Vagina (tissue), 2 donors: ENCODE data around the gene DDX31.

Experiments
- CTCF ChIP-seq, 3 experiments: fragments of 450-650 bp in 2 of 3; fragments of 200-600 bp in 1 of 3; sonication (generic) in 1 of 3; IDR thresholded peaks; one replicate each; pipeline ENCODE4 v1.5.1; 2017 to 2019; ENCODE audit warnings: antibody characterized with exemption in 3 of 3, mild to moderate bottlenecking in 2 of 3, moderate library complexity in 2 of 3
- POLR2A ChIP-seq, 2 donors: fragments of 450-650 bp; IDR thresholded peaks; one replicate each; pipeline ENCODE4 v1.6.1; 2017; ENCODE audit warnings: antibody characterized with exemption in 2 of 2, mild to moderate bottlenecking in 2 of 2, moderate library complexity in 2 of 2

- no peak for TF ChIP-seq CTCF (IDR thresholded peaks at IDR 0.05)
- no peak for TF ChIP-seq POLR2A (IDR thresholded peaks at IDR 0.05)
Observed at GRCh38 chr9:132582786-132583583, 86.8 kb downstream of the DDX31 start.
